Activated CD8-positive, alpha-beta T cell treated with anti-CD3 and anti-CD28 coated beads, Interleukin-2, amount 10 ng/mL, durations not matched to agents 7 days and 5 days (primary cell): ENCODE results near the gene ANO1. TPM values are rescaled to one million over a fixed set of nuclear protein-coding genes. Genes with fewer than 3 reads are reported as not detected.

Source experiments
- ATAC-seq: fragments of 150-1000 bp; cut with Tn5 transposase; one replicate; pipeline ENCODE4 v1.10.0; 2021; ENCODE audit warnings: moderate library complexity
- CTCF ChIA-PET: fragments of 350-600 bp; sonication (Branson Sonifier 250); formaldehyde crosslinking; loops from one replicate; lab custom pipeline; 2021; ENCODE audit warnings: antibody characterized with exemption; lab: Charles Lee
- POLR2A ChIA-PET: fragments of 350-600 bp; sonication (Branson Sonifier 250); formaldehyde crosslinking; loops from one replicate; lab custom pipeline; 2021; ENCODE audit warnings: antibody characterized with exemption; lab: Charles Lee
- DNase-seq: peaks from one replicate; pipeline ENCODE4 v3.0.0-alpha.2; 2020
- H3K27ac Mint-ChIP-seq: one replicate; pipeline ENCODE4 v1.8.0; 2021; ENCODE audit warnings: mild to moderate bottlenecking, mixed read lengths
- H3K27me3 Mint-ChIP-seq: one replicate; pipeline ENCODE4 v1.8.0; 2021; ENCODE audit warnings: low read depth, mixed read lengths
- H3K36me3 Mint-ChIP-seq: one replicate; pipeline ENCODE4 v1.8.0; 2021; ENCODE audit warnings: low read depth, mixed read lengths
- H3K4me1 Mint-ChIP-seq: one replicate; pipeline ENCODE4 v1.8.0; 2021; ENCODE audit warnings: low read depth, mixed read lengths
- H3K4me3 Mint-ChIP-seq: one replicate; pipeline ENCODE4 v1.8.0; 2021; ENCODE audit warnings: mild to moderate bottlenecking, mixed read lengths
- H3K9me3 Mint-ChIP-seq: one replicate; pipeline ENCODE4 v1.8.0; 2022; ENCODE audit warnings: mixed read lengths; ENCODE audit not compliant: insufficient read depth
- total RNA-seq, 2 experiments: library from RNA; stranded (reverse); gene quantifications; one replicate each; pipeline ENCODE4 v1.2.3, GENCODE V29; 2021

ANO1 gene
- total RNA-seq, 2 experiments from 2014 or later = not detected

DNA sequence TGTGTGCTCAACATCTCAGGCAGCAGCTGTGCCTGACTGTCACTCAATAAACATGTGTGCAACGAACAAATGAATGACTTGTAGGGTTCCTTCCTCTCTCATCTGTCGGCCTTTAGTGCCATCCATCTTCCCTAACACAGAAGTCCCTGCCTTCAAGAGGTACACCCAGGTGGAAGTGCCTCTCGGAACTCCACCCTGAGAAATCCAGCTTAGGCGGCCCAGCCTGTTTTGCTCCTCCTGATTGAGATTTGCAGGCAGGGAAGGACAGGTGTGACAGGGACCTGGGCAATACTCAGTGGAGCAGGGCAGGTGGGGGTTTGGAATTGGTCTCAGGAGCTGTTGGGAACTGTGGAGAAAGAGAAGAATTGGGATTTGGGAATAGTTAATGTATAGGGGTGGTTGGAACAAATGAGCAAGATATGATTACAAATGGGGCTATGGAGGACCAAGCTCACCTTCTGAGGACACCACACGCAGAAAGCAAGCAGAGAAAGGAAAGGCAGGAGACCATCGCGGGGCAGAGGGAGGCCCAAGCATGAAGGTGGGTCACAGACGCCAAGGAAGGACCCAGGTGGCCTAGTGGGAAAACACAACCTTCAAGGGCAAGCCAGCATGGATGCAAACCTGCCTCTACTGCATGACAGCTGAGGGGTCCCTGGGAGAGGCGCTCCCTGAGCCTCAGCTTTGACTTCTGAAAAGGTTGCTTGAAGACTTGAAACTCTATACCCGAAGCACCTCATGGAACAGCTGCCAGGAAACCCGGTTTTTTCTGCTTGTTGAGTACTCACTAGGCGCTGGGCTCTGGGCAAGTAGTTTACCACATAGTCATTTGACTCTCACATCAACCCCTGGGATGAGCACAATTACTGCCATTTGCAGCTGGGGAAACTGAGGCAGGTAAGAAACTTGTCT is 40.9 kb upstream of the ANO1 start:
- no peak overlapping the region for H3K27ac Mint-ChIP-seq
- no peaks in the 10 kb centered on the region for H3K4me1 Mint-ChIP-seq
- H3K36me3 Mint-ChIP-seq = no peaks in the 10 kb centered on the region
- no peaks in the 10 kb centered on the region for H3K9me3 Mint-ChIP-seq
- ChIA-PET POLR2A (no interaction called here), CTCF (no interaction called here)
- H3K4me3 Mint-ChIP-seq = no peak overlapping the region
- no peak for DNase-seq
- peaks cover 3% of the 10 kb centered on the region for H3K27me3 Mint-ChIP-seq
- ATAC-seq = no peak

GRCh38 chr11:70038034-70038834 is 39.9 kb upstream of the ANO1 start:
- H3K4me3 Mint-ChIP-seq = no peak overlapping the region
- H3K27ac Mint-ChIP-seq = no peak overlapping the region
- no peak for DNase-seq
- peaks cover 6% of the 10 kb centered on the region for H3K9me3 Mint-ChIP-seq
- H3K27me3 Mint-ChIP-seq = peaks cover 4% of the 10 kb centered on the region
- CTCF ChIA-PET = no interaction called here
- no peaks in the 10 kb centered on the region for H3K36me3 Mint-ChIP-seq
- POLR2A ChIA-PET = no interaction called here
- ATAC-seq = no peak
- H3K4me1 Mint-ChIP-seq = no peaks in the 10 kb centered on the region

DNA sequence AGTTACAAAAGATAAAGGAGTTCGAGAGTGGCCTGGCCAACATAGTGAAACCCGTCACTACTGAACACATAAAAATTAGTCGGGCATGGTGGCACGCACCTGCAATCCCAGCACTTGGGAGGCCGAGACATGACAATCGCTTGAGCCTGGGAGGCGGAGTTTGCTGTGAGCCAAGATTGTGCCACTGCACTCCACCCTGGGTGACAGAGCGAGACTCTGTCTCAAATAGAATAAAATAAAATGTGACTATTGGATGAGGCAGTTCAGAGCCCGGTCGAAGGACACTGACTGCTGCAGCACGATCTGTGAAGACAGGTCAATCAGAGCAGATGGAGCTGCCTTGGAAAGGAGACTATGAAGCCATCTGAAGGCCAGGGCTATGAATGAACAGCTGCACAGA is 37.7 kb upstream of the ANO1 start:
- ChIA-PET CTCF (no interaction called here), POLR2A (no interaction called here)
- Mint-ChIP-seq H3K4me3 (no peak overlapping the region), H3K36me3 (no peaks in the 10 kb centered on the region), H3K27me3 (peaks cover 4% of the 10 kb centered on the region), H3K27ac (no peak overlapping the region), H3K4me1 (no peaks in the 10 kb centered on the region), H3K9me3 (peaks cover 8% of the 10 kb centered on the region)
- ATAC-seq (no peak), DNase-seq (no peak)

DNA sequence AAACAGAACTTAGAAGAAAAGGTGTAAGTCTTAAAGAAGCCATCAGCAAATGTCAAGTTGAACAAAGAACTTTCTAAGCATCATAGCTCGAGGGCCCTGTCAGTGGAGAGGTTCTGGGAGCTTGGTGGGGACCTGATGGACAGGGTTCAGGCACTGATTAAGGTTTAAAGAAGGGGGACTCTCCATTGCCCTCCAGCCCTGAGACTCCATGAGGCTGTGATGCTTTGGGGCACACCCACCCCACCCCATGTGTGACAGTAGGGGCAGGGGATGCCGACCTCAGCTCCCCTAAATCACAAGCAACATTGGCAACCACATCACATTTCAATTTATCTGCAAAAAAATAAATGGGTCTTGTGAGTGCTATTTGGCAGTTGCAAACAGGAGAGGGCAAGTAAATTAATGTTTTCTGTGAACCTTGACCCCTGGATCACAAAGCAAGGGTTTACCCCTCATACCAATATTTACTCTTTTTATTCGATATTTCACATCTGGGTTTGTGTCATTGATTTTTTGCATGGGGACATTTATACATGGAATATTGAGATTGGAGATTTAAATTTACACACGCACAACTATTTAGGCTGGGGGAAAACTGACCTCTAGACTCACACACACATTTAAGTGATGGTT is 37.1 kb upstream of the ANO1 start:
- DNase-seq = no peak
- no peak for ATAC-seq
- H3K27ac Mint-ChIP-seq = no peak overlapping the region
- H3K27me3 Mint-ChIP-seq = peaks cover 6% of the 10 kb centered on the region
- POLR2A ChIA-PET = no interaction called here
- H3K9me3 Mint-ChIP-seq = peaks cover 8% of the 10 kb centered on the region
- H3K4me3 Mint-ChIP-seq = no peak overlapping the region
- H3K4me1 Mint-ChIP-seq = no peaks in the 10 kb centered on the region
- CTCF ChIA-PET = no interaction called here
- no peaks in the 10 kb centered on the region for H3K36me3 Mint-ChIP-seq

DNA sequence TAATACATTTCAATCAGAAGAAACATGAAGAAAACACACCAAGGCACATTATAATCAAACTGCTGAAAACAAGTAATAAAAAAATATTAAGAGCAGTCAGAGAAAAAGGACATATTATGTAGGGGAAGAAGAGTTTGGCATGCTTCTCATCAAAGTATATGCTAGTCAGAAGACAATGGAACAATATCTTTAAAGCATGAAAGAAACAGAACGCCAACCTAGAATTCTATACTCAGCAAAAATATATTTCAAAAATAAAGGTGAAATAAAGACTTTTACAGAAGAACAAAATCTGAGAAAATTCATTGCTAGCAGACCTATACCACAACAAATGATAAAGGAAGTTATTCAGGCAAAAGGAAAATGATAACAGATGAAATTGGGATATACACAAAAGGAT is 34.6 kb upstream of the ANO1 start:
- H3K4me1 Mint-ChIP-seq = no peaks in the 10 kb centered on the region
- no peak overlapping the region for H3K27ac Mint-ChIP-seq
- H3K4me3 Mint-ChIP-seq = no peak overlapping the region
- DNase-seq = no peak
- no peak for ATAC-seq
- POLR2A ChIA-PET = no interaction called here
- H3K36me3 Mint-ChIP-seq = no peaks in the 10 kb centered on the region
- peaks cover 8% of the 10 kb centered on the region for H3K9me3 Mint-ChIP-seq
- CTCF ChIA-PET = no interaction called here
- peaks cover 9% of the 10 kb centered on the region for H3K27me3 Mint-ChIP-seq

DNA sequence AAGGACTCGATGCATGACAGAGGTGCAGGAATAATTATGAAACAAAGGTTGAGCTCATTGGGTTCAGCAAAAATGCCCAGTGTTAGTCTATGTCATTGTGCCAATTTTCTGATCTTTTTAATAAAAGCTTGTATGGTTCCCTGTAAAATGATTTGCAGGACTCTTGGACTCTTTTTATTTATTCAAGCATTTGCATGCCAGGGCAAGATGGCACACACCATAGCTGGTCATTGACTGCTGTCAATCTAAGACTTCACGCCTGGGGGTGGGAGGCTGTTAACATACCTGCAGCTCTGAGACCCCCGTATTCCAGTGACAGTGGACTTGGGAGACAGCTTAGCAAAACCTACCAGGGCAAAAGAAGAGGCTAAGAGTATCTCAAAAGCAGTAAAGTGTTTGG is 32.0 kb upstream of the ANO1 start:
- Mint-ChIP-seq H3K4me1 (no peaks in the 10 kb centered on the region), H3K27ac (no peak overlapping the region), H3K27me3 (peaks cover 19% of the 10 kb centered on the region), H3K9me3 (peaks cover 8% of the 10 kb centered on the region), H3K4me3 (no peak overlapping the region), H3K36me3 (no peaks in the 10 kb centered on the region)
- ATAC-seq = no peak
- CTCF ChIA-PET = interaction anchor here (1.1 kb wide), 1 partner anchor 157 kb away, joined by 3 read pairs; no protein-coding TSS in a partner anchor
- DNase-seq = no peak
- POLR2A ChIA-PET = no interaction called here

DNA sequence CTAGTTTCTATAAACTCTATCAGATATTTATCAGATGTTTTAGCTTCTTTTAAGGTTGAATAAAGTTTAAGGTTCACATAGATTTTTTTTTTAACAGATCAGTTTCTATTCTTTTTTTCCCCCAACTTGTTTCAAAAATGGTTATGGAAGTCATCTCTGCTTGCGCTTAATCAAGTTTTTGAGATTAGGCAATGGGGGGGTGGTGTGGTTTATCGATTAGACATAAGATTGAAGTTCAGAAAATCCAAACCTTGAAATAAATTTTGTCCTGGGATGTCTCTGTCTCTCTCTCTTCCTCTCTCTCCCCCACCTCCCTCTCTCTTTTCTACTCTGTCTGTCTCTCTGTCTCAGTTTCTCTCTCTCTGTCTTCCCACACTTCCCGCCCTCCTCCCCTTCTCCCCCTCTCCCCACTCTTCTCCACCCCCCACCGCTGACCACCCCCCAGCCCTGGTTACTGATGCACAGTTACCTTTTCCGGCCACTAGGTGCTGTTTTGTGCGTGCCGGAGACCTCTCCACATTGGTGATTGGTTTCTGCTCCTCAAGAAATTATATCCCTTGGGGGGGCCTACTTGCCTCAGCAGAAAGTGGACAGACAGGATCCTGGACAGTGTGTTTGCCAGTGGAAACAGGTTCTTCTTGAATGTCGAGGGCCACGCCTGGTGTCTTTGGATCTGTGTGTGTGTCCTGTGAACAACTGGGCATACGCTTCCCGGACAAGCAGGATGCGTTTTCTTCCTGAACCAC is 29.7 kb upstream of the ANO1 start:
- ChIA-PET POLR2A (no interaction called here), CTCF (no interaction called here)
- Mint-ChIP-seq H3K9me3 (no peaks in the 10 kb centered on the region), H3K4me3 (no peak overlapping the region), H3K27me3 (peaks cover 19% of the 10 kb centered on the region), H3K27ac (no peak overlapping the region), H3K4me1 (no peaks in the 10 kb centered on the region), H3K36me3 (no peaks in the 10 kb centered on the region)
- ATAC-seq (no peak), DNase-seq (no peak)

- Mint-ChIP-seq H3K9me3 (no peaks in the 10 kb centered on the region), H3K36me3 (no peaks in the 10 kb centered on the region), H3K4me1 (no peaks in the 10 kb centered on the region), H3K27ac (no peak overlapping the region), H3K27me3 (peaks cover 21% of the 10 kb centered on the region), H3K4me3 (no peak overlapping the region)
- POLR2A ChIA-PET = no interaction called here
- CTCF ChIA-PET = no interaction called here
- DNase-seq = no peak
- ATAC-seq = no peak
Observed at GRCh38 chr11:70049045-70049444, 29.1 kb upstream of the ANO1 start.

DNA sequence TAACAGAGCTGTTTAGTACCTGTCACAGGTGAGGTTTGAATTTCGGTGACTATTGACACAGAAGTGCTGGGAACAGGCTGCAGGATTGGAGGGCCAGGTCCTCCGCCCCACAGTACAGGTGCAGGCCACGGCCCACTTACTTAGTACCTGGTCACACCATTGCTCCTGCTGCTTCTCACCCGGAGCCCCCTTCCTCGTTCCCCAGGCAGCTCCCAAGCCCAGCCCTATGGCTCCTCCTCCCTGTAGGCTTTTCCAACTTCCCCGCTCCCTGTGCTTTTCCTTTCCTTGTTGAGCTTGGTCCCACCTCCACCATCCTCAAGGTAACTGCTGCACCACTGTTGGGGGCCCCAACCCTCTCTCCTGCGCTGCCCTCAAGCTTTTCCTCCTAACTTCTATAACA is 27.9 kb upstream of the ANO1 start:
- ChIA-PET POLR2A (no interaction called here), CTCF (no interaction called here)
- ATAC-seq (no peak), DNase-seq (no peak)
- Mint-ChIP-seq H3K4me3 (no peak overlapping the region), H3K27me3 (peaks cover 22% of the 10 kb centered on the region), H3K36me3 (no peaks in the 10 kb centered on the region), H3K9me3 (no peaks in the 10 kb centered on the region), H3K27ac (no peak overlapping the region), H3K4me1 (no peaks in the 10 kb centered on the region)

- Mint-ChIP-seq H3K9me3 (no peaks in the 10 kb centered on the region), H3K36me3 (no peaks in the 10 kb centered on the region), H3K4me3 (no peak overlapping the region), H3K4me1 (no peaks in the 10 kb centered on the region), H3K27ac (no peak overlapping the region), H3K27me3 (peaks cover 22% of the 10 kb centered on the region)
- DNase-seq (no peak), ATAC-seq (no peak)
- POLR2A ChIA-PET = no interaction called here
- CTCF ChIA-PET = no interaction called here
Observed at GRCh38 chr11:70054004-70054403, 24.1 kb upstream of the ANO1 start.

DNA sequence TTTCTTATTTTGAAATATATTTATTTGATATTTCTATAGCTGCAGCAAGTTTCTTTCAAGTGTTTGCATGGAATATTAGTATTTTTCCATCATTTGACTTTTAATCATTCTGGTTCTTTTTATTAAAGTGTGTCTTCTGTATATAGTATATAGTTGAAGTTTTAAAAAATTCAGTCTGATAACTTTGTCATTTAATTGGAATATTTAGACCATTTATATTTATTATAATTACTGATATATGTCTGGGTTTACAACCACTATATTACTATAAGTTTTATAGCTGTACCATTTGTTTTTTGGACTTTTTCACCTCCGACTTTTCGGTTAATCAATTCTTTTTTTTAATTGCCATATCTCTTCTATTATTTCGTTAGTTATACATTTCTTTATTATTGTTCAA is 22.7 kb upstream of the ANO1 start:
- Mint-ChIP-seq H3K4me1 (no peaks in the 10 kb centered on the region), H3K4me3 (no peak overlapping the region), H3K27ac (no peak overlapping the region), H3K36me3 (no peaks in the 10 kb centered on the region), H3K27me3 (peaks cover 17% of the 10 kb centered on the region), H3K9me3 (no peaks in the 10 kb centered on the region)
- no peak for DNase-seq
- ChIA-PET POLR2A (no interaction called here), CTCF (no interaction called here)
- no peak for ATAC-seq
